ENCODE results near the gene NBPF4.
"Not testable (repeated sequence)": the region's sequence is repeated elsewhere in the genome, so short reads cannot be mapped to it uniquely, and the experiment has no call there.

DNA sequence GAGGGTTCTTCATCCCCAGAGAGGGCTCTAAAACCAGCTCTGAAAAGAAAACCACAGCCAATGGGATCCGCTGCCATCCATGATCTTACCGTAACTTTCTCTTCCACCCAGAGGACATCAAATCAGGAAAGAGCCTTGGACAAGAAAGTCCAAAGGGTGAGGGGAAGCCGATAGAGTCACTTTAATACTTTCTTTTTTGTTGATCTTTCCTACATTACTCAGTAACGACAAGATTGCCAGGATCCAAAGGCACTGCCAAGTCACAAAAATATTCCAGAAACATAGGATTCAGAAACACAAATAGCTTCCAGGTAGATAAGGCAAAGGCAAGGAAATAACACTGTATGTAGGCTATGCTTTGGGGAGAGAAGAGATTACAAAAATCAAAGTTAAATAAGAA, 17.0 kb downstream of the NBPF4 start:
- not testable (repeated sequence) for TF ChIP-seq EZH2 (IDR thresholded peaks at IDR 0.05; ENCODE audit: low read length, unreplicated experiment); EZH2phosphoT487 (IDR thresholded peaks at IDR 0.05; ENCODE audit: borderline replicate concordance, low read length)
- TF ChIP-seq, protein P1, sequence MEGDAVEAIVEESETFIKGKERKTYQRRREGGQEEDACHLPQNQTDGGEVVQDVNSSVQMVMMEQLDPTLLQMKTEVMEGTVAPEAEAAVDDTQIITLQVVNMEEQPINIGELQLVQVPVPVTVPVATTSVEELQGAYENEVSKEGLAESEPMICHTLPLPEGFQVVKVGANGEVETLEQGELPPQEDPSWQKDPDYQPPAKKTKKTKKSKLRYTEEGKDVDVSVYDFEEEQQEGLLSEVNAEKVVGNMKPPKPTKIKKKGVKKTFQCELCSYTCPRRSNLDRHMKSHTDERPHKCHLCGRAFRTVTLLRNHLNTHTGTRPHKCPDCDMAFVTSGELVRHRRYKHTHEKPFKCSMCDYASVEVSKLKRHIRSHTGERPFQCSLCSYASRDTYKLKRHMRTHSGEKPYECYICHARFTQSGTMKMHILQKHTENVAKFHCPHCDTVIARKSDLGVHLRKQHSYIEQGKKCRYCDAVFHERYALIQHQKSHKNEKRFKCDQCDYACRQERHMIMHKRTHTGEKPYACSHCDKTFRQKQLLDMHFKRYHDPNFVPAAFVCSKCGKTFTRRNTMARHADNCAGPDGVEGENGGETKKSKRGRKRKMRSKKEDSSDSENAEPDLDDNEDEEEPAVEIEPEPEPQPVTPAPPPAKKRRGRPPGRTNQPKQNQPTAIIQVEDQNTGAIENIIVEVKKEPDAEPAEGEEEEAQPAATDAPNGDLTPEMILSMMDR (conservative IDR thresholded peaks at IDR 0.05; ENCODE audit: low read depth, low read length) = not testable (repeated sequence)
